ENCODE results near the gene LIN54.
A peak's percentile ranks its signal among the peaks of the same experiment; 100 is the strongest.

LIN54 gene

GRCh38 chr4:83036991-83037665, 26.5 kb upstream of the LIN54 start (continued):
- no peak for TF ChIP-seq ZNF70 (CRISPR knock-in tag; IDR thresholded peaks at IDR 0.05)

DNA sequence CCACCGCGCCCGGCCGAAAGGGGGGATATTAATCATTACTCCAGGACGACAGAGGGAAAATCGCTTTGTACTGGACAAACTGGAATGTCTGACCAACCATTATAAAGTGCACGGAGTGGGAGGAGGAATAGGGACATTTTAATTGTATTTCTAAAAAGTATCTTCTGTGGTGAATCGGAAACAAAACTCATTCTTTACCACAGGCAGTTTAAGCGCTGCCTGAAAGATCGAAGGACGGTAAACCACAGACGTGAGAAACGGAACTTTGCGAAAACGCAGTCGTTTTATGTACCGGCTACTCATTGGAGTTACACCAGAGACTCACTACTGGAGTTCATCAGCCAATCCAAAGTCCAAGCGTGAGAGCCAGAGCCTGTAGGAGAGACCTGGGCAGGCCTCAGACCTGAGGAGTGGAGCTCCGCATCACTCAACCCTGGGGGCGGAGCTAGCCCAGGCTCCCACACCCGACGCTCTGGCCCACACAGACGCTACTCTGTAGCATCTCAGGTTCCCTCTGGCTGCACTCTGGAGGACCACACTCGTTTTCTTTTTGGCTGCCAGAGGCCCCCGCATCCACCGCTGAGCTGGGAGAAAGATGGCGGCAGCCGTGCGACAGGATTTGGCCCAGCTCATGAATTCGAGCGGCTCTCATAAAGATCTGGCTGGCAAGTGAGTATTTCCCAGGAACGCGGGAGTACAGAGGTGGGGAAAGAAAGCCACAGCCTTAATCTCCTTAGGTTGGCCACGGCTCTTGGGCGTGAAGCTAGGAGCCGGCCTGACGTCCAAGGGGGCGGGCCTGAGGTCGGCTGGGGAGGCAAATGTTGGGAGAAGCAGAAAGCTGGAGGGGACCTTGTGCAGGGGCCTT, 24.2 kb upstream of the LIN54 start, which contains the start of gene COPS4:
Gene COPS4 (plus strand): TSS at position 554 of the 865 bp plus-strand sequence. CDS start 42 bp downstream, at position 596.
- peak; percentile 85; the same call in 1 of the 2 replicates for TF ChIP-seq RARB (CRISPR knock-in tag; IDR thresholded peaks at IDR 0.05)
- 0 out of 2 replicates have a peak, but pooled peaks have one; percentile 37 for TF ChIP-seq ZFP3 (CRISPR knock-in tag; IDR thresholded peaks at IDR 0.05)
- TF ChIP-seq, protein P1, sequence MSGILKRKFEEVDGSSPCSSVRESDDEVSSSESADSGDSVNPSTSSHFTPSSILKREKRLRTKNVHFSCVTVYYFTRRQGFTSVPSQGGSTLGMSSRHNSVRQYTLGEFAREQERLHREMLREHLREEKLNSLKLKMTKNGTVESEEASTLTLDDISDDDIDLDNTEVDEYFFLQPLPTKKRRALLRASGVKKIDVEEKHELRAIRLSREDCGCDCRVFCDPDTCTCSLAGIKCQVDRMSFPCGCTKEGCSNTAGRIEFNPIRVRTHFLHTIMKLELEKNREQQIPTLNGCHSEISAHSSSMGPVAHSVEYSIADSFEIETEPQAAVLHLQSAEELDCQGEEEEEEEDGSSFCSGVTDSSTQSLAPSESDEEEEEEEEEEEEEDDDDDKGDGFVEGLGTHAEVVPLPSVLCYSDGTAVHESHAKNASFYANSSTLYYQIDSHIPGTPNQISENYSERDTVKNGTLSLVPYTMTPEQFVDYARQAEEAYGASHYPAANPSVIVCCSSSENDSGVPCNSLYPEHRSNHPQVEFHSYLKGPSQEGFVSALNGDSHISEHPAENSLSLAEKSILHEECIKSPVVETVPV (CRISPR knock-in tag; IDR thresholded peaks at IDR 0.05), result no peak
- TF ChIP-seq CREB5 (CRISPR knock-in tag; IDR thresholded peaks at IDR 0.05; ENCODE audit: low read depth), result no peak
- TF ChIP-seq, protein P2, sequence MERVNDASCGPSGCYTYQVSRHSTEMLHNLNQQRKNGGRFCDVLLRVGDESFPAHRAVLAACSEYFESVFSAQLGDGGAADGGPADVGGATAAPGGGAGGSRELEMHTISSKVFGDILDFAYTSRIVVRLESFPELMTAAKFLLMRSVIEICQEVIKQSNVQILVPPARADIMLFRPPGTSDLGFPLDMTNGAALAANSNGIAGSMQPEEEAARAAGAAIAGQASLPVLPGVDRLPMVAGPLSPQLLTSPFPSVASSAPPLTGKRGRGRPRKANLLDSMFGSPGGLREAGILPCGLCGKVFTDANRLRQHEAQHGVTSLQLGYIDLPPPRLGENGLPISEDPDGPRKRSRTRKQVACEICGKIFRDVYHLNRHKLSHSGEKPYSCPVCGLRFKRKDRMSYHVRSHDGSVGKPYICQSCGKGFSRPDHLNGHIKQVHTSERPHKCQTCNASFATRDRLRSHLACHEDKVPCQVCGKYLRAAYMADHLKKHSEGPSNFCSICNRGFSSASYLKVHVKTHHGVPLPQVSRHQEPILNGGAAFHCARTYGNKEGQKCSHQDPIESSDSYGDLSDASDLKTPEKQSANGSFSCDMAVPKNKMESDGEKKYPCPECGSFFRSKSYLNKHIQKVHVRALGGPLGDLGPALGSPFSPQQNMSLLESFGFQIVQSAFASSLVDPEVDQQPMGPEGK (CRISPR knock-in tag; IDR thresholded peaks at IDR 0.05; ENCODE audit: borderline replicate concordance), result no peak
- no peak; the same call in 1 of the 2 replicates for TF ChIP-seq PPARA (CRISPR knock-in tag; IDR thresholded peaks at IDR 0.05; ENCODE audit: borderline replicate concordance)
- TF ChIP-seq, protein P3, sequence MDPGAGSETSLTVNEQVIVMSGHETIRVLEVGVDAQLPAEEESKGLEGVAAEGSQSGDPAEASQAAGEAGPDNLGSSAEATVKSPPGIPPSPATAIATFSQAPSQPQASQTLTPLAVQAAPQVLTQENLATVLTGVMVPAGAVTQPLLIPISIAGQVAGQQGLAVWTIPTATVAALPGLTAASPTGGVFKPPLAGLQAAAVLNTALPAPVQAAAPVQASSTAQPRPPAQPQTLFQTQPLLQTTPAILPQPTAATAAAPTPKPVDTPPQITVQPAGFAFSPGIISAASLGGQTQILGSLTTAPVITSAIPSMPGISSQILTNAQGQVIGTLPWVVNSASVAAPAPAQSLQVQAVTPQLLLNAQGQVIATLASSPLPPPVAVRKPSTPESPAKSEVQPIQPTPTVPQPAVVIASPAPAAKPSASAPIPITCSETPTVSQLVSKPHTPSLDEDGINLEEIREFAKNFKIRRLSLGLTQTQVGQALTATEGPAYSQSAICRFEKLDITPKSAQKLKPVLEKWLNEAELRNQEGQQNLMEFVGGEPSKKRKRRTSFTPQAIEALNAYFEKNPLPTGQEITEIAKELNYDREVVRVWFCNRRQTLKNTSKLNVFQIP (CRISPR knock-in tag; IDR thresholded peaks at IDR 0.05; ENCODE audit: borderline replicate concordance, low read depth), result peak; percentile 92; the same call in 1 of the 2 replicates
- peak; percentile 72 for TF ChIP-seq ZNF70 (CRISPR knock-in tag; IDR thresholded peaks at IDR 0.05)
- peak; percentile 99 for ATAC-seq

GRCh38 chr4:83029688-83030087, 19.1 kb upstream of the LIN54 start:
- ATAC-seq, result no peak
- TF ChIP-seq TCF4 (CRISPR knock-in tag; IDR thresholded peaks at IDR 0.05; ENCODE audit: borderline replicate concordance) (no peak), ESRRG (CRISPR knock-in tag; IDR thresholded peaks at IDR 0.05) (no peak), GLIS3 (CRISPR knock-in tag; IDR thresholded peaks at IDR 0.05) (no peak), ZNF8 (CRISPR knock-in tag; IDR thresholded peaks at IDR 0.05) (no peak), ZFP3 (CRISPR knock-in tag; IDR thresholded peaks at IDR 0.05) (no peak), ZNF565 (CRISPR knock-in tag; conservative IDR thresholded peaks at IDR 0.05; ENCODE audit: low read depth) (no peak), RARB (CRISPR knock-in tag; IDR thresholded peaks at IDR 0.05) (no peak), TOX (CRISPR knock-in tag; IDR thresholded peaks at IDR 0.05; ENCODE audit: borderline replicate concordance) (no peak), OSR1 (CRISPR knock-in tag; IDR thresholded peaks at IDR 0.05) (no peak), ISL1 (CRISPR knock-in tag; IDR thresholded peaks at IDR 0.05) (no peak), ZC3H10 (CRISPR knock-in tag; IDR thresholded peaks at IDR 0.05) (no peak), CSDC2 (CRISPR knock-in tag; IDR thresholded peaks at IDR 0.05) (no peak)
- TF ChIP-seq, protein P1 (CRISPR knock-in tag; IDR thresholded peaks at IDR 0.05), result no peak
- TF ChIP-seq, protein P3 (CRISPR knock-in tag; IDR thresholded peaks at IDR 0.05; ENCODE audit: borderline replicate concordance, low read depth), result no peak

All from SK-N-SH treated with all-trans-retinoic acid at 6 μM for 48 hours (cell line).